ENCODE results near the gene MICAL3. TPM values are rescaled to one million over a fixed set of nuclear protein-coding genes. Genes with fewer than 3 reads are reported as not detected.

MICAL3 gene
- polyA plus RNA-seq, 1 of the 3 experiments (the other 2 are of a cell fraction): 83.1 TPM

DNA sequence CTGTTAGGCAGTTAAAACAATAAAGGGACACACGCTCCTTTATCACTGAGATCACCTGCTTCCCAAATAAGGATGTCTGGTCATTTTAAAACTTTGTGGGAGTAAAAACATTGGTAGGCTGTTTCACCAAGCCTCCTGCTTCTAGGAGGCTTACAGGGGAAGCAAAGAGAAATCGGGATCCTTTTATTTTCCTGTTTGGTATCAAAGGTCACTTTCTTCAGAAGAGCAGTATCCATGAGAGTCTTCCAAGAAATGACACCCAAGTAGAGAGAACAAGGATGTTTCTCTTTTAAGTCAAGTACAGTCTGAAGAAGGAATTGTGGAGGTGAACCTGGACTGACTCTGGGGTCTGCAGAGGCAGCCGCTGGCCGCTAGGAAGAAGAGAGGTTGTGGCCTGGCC is 213.2 kb downstream of the MICAL3 start (continued):
- TF ChIP-seq, protein P1, sequence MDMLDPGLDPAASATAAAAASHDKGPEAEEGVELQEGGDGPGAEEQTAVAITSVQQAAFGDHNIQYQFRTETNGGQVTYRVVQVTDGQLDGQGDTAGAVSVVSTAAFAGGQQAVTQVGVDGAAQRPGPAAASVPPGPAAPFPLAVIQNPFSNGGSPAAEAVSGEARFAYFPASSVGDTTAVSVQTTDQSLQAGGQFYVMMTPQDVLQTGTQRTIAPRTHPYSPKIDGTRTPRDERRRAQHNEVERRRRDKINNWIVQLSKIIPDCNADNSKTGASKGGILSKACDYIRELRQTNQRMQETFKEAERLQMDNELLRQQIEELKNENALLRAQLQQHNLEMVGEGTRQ (IDR thresholded peaks at IDR 0.05; ENCODE audit: borderline replicate concordance, low read depth, low read length): no peak
- TF ChIP-seq FOXJ3 (CRISPR knock-in tag; IDR thresholded peaks at IDR 0.05): no peak

GRCh38 chr22:17810570-17811116 is 213.7 kb downstream of the MICAL3 start:
- CTCF ChIA-PET: interaction anchor here (1.4 to 2.2 kb wide), 2 partner anchors 20 to 68 kb away, joined by 4 to 6 read pairs; no protein-coding TSS in a partner anchor

DNA sequence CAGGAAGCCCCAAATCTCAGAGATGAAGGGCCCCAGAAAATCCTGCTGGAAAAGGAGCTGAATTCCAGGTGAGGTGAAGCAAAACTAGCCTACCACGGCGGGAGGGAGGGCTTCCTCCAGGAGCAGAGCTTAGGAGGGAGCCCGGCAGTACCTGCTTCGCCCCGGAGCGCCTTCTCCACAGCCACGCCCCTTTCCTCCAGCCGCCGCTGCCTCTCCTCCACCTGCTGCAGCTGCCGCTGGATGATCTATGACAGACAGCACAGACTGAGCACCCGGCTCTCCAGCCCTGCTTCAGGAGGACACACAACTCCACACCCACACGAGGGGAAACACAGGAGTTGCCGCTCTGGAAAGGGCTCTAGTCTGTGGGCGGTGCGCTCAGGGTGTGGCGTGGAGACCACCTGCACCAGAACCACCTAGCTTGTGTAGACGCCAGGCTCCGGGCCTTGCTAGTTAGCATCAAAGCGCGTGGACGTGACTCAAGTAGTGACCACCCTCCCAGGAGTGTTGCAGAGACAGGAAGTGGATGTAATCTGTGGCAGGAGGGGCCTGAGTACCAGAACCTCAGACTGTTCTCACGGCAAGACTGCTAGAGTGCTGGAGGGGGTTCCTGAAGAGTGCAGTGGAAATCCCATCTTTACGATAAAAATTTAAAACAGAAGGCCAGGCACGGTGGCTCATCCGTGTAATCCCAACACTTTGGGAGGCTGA is 215.5 kb downstream of the MICAL3 start:
- no peaks in the 10 kb centered on the region for H3K9me3 ChIP-seq
- no peak overlapping the region for H3K4me2 ChIP-seq
- no peak overlapping the region for H2AFZ ChIP-seq (ENCODE audit: low read depth)
- H3K27ac ChIP-seq (ENCODE audit: low read depth in 2 of 2, low read length in 1 of 2): no peak overlapping the region; a peak in 1 of 4 replicates
- no peak for DNase-seq
- no peaks in the 10 kb centered on the region for H3K9me2 ChIP-seq
- H3K79me2 ChIP-seq (ENCODE audit: insufficient read depth): no peaks in the 10 kb centered on the region
- no peak overlapping the region for H3K4me3 ChIP-seq (ENCODE audit: low read depth in 2 of 2, low read length in 1 of 2)
- H3K9ac ChIP-seq: no peak overlapping the region
- WGBS (ENCODE audit: low lambda C conversion rate): 93% methylated on average over 25 of the region's 25 CpGs
- peaks cover 6 to 78% of the 10 kb centered on the region in 2 experiments for H3K36me3 ChIP-seq (replicated peaks in 1 of 2; ENCODE audit: control insufficient read depth in 1 of 2, insufficient read depth in 2 of 2, low read length in 1 of 2)
- H4K20me1 ChIP-seq (ENCODE audit: insufficient read depth): no peaks in the 10 kb centered on the region
- H3F3A ChIP-seq (replicated peaks; ENCODE audit: insufficient read depth): no peaks in the 10 kb centered on the region
- ChIA-PET POLR2A (no interaction called here), CTCF (interaction anchor here (0.6 to 1.1 kb wide), 2 partner anchors 21 to 267 kb away, joined by 3 read pairs; no protein-coding TSS in a partner anchor)
- no peaks in the 10 kb centered on the region for H3K4me1 ChIP-seq (ENCODE audit: control insufficient read depth in 1 of 2, insufficient read depth in 2 of 2, low read depth in 1 of 2, low read length in 1 of 2)
- no peaks in the 10 kb centered on the region for H3K27me3 ChIP-seq (ENCODE audit: insufficient read depth)
- TF ChIP-seq GABPA (IDR thresholded peaks at IDR 0.05; ENCODE audit: low read depth) (no peak), RFX5 (IDR thresholded peaks at IDR 0.05; ENCODE audit: low read length) (no peak), CHD2 (IDR thresholded peaks at IDR 0.05; ENCODE audit: low read length, partially characterized antibody) (no peak), FOSL2 (IDR thresholded peaks at IDR 0.05; ENCODE audit: borderline replicate concordance, low read depth) (no peak), CTCF (IDR thresholded peaks at IDR 0.05) (no peak), SIN3A (IDR thresholded peaks at IDR 0.05; ENCODE audit: borderline replicate concordance, low read depth, low read length) (no peak), POLR2AphosphoS5 (IDR thresholded peaks at IDR 0.05; ENCODE audit: low read depth, low read length) (no peak), RAD21 (IDR thresholded peaks at IDR 0.05; ENCODE audit: low read length) (no peak), TAF1 (IDR thresholded peaks at IDR 0.05; ENCODE audit: borderline replicate concordance, low read depth, low read length) (no peak)
- TF ChIP-seq, protein P2, sequence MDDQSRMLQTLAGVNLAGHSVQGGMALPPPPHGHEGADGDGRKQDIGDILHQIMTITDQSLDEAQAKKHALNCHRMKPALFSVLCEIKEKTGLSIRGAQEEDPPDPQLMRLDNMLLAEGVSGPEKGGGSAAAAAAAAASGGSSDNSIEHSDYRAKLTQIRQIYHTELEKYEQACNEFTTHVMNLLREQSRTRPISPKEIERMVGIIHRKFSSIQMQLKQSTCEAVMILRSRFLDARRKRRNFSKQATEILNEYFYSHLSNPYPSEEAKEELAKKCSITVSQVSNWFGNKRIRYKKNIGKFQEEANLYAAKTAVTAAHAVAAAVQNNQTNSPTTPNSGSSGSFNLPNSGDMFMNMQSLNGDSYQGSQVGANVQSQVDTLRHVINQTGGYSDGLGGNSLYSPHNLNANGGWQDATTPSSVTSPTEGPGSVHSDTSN (IDR thresholded peaks at IDR 0.05): no peak
- TF ChIP-seq, protein P1 (IDR thresholded peaks at IDR 0.05; ENCODE audit: borderline replicate concordance, low read depth, low read length): no peak

More at GRCh38 chr22:17810570-17811116, 213.7 kb downstream of the MICAL3 start:
- Histone ChIP-seq H3K4me2 (no peak overlapping the region), H3K9me2 (no peaks in the 10 kb centered on the region), H4K20me1 (ENCODE audit: insufficient read depth) (no peaks in the 10 kb centered on the region), H3K4me1 (ENCODE audit: control insufficient read depth in 1 of 2, insufficient read depth in 2 of 2, low read depth in 1 of 2, low read length in 1 of 2) (no peaks in the 10 kb centered on the region), H3K9me3 (no peaks in the 10 kb centered on the region), H3K79me2 (ENCODE audit: insufficient read depth) (no peaks in the 10 kb centered on the region), H3F3A (replicated peaks; ENCODE audit: insufficient read depth) (no peaks in the 10 kb centered on the region), H2AFZ (ENCODE audit: low read depth) (no peak overlapping the region), H3K9ac (no peak overlapping the region), H3K27ac (ENCODE audit: low read depth in 2 of 2, low read length in 1 of 2) (no peak overlapping the region), H3K36me3 (replicated peaks in 1 of 2; ENCODE audit: control insufficient read depth in 1 of 2, insufficient read depth in 2 of 2, low read length in 1 of 2) (peaks cover 0 to 84% of the 10 kb centered on the region in 2 experiments), H3K27me3 (ENCODE audit: insufficient read depth) (no peaks in the 10 kb centered on the region), H3K4me3 (ENCODE audit: low read depth in 2 of 2, low read length in 1 of 2) (no peak overlapping the region)
- POLR2A ChIA-PET: no interaction called here
- no peak for TF ChIP-seq RAD21 (IDR thresholded peaks at IDR 0.05; ENCODE audit: low read length)
- TF ChIP-seq EP300 (IDR thresholded peaks at IDR 0.05; ENCODE audit: borderline replicate concordance in 1 of 2, low read depth in 1 of 2, low read length in 1 of 2): no peak
- no peak for TF ChIP-seq GATA2 (CRISPR knock-in tag; IDR thresholded peaks at IDR 0.05)
- no peak for TF ChIP-seq ELF1 (IDR thresholded peaks at IDR 0.05)
- TF ChIP-seq JUND (IDR thresholded peaks at IDR 0.05): no peak
- no peak for TF ChIP-seq FOSL2 (IDR thresholded peaks at IDR 0.05; ENCODE audit: borderline replicate concordance, low read depth)
- TF ChIP-seq TCF12 (IDR thresholded peaks at IDR 0.05): no peak
- TF ChIP-seq, protein P1 (IDR thresholded peaks at IDR 0.05; ENCODE audit: borderline replicate concordance, low read depth, low read length): no peak
- TF ChIP-seq, protein P3, sequence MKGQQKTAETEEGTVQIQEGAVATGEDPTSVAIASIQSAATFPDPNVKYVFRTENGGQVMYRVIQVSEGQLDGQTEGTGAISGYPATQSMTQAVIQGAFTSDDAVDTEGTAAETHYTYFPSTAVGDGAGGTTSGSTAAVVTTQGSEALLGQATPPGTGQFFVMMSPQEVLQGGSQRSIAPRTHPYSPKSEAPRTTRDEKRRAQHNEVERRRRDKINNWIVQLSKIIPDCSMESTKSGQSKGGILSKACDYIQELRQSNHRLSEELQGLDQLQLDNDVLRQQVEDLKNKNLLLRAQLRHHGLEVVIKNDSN (IDR thresholded peaks at IDR 0.05; ENCODE audit: borderline replicate concordance, low read depth): no peak
- TF ChIP-seq FOXM1 (IDR thresholded peaks at IDR 0.05; ENCODE audit: low read depth): no peak
- 94% methylated on average over 9 of the region's 12 CpGs for WGBS (ENCODE audit: low lambda C conversion rate)
- DNase-seq: no peak
